IMR-90 (cell line): ENCODE results near the gene SMYD1. TPM values are rescaled to one million over a fixed set of nuclear protein-coding genes. Genes with fewer than 3 reads are reported as not detected.

Experiments
- ATAC-seq: fragments of 200-7000 bp; cut with Tn5 transposase; 2 replicates; pipeline ENCODE4 v1.9.1; 2020; ENCODE audit warnings: low read depth, mild to moderate bottlenecking, moderate library complexity
- BruUV-seq: library from RNA; stranded (reverse); fragments of 400-500 nt; replicated peaks from 2 replicates; lab custom pipeline; 2021; lab: Mats Ljungman, UMichigan
- CTCF ChIA-PET: fragments of 300-600 bp; formaldehyde crosslinking; extraction: SDS; loops from one replicate; lab custom pipeline; 2021; ENCODE audit warnings: antibody characterized with exemption; lab: Yijun Ruan, JAX
- POLR2A ChIA-PET: fragments of 300-600 bp; sonication (Branson Sonifier 250); formaldehyde crosslinking; loops from one replicate; lab custom pipeline; 2022; ENCODE audit warnings: antibody characterized with exemption; ENCODE audit not compliant: unreplicated experiment; lab: Charles Lee
- DNase-seq: peaks from one replicate; pipeline ENCODE4 v3.0.0; 2013
- H2AFZ ChIP-seq: replicated peaks from 2 replicates; pipeline ENCODE3; 2013; ENCODE audit warnings: low read length, mild to moderate bottlenecking; ENCODE audit not compliant: poor library complexity
- H2AK5ac ChIP-seq: 2 replicates; pipeline ENCODE4 v1.6.1; 2013; ENCODE audit warnings: low read depth, low read length, inconsistent platforms
- H2AK9ac ChIP-seq: replicated peaks from 2 replicates; pipeline ENCODE3; 2013; ENCODE audit warnings: mild to moderate bottlenecking, low read depth, low read length, moderate library complexity; ENCODE audit not compliant: poor library complexity
- H2BK120ac ChIP-seq: 2 replicates; pipeline ENCODE4 v1.6.1; 2013; ENCODE audit warnings: low read depth, low read length, inconsistent platforms
- H2BK15ac ChIP-seq: 3 replicates; pipeline ENCODE4 v1.6.1; 2013; ENCODE audit warnings: low read depth, low read length, inconsistent platforms
- H2BK20ac ChIP-seq: 2 replicates; pipeline ENCODE4 v1.6.1; 2013; ENCODE audit warnings: low read depth, mild to moderate bottlenecking, inconsistent platforms, low read length, moderate library complexity
- H2BK5ac ChIP-seq: 2 replicates; pipeline ENCODE4 v1.6.1; 2013; ENCODE audit warnings: mild to moderate bottlenecking, low read depth, low read length, inconsistent platforms; ENCODE audit not compliant: poor library complexity, severe bottlenecking
- H3K14ac ChIP-seq: replicated peaks from 2 replicates; pipeline ENCODE4 v1.6.1; 2013; ENCODE audit warnings: low read depth, low read length, inconsistent platforms
- H3K18ac ChIP-seq: 2 replicates; pipeline ENCODE4 v1.6.1; 2013; ENCODE audit warnings: low read depth, low read length, control low read depth
- H3K23ac ChIP-seq: 2 replicates; pipeline ENCODE4 v1.6.1; 2013; ENCODE audit warnings: low read depth, low read length, inconsistent platforms
- H3K27ac ChIP-seq: 2 replicates; pipeline ENCODE4 v1.5.1; 2013; ENCODE audit warnings: mild to moderate bottlenecking, control low read depth, low read length; ENCODE audit not compliant: insufficient read depth
- H3K27me3 ChIP-seq: 2 replicates; pipeline ENCODE4 v1.6.1; 2013; ENCODE audit warnings: low read length; ENCODE audit not compliant: control insufficient read depth, insufficient read depth
- H3K36me3 ChIP-seq: 2 replicates; pipeline ENCODE4 v1.6.1; 2013; ENCODE audit warnings: low read length, mixed read lengths; ENCODE audit not compliant: control insufficient read depth, insufficient read depth
- H3K4ac ChIP-seq: 2 replicates; pipeline ENCODE4 v1.6.1; 2013; ENCODE audit warnings: low read depth, low read length, inconsistent platforms
- H3K4me1 ChIP-seq: 2 replicates; pipeline ENCODE4 v1.6.1; 2013; ENCODE audit warnings: low read length, mixed read lengths; ENCODE audit not compliant: control insufficient read depth, insufficient read depth
- H3K4me2 ChIP-seq: 2 replicates; pipeline ENCODE4 v1.6.1; 2013; ENCODE audit warnings: low read depth, mild to moderate bottlenecking, control low read depth, low read length, moderate library complexity
- H3K4me3 ChIP-seq: 2 replicates; pipeline ENCODE4 v1.5.1; 2013; ENCODE audit warnings: low read depth, mild to moderate bottlenecking, control low read depth, low read length, moderate library complexity; ENCODE audit not compliant: insufficient read depth
- H3K56ac ChIP-seq: 2 replicates; pipeline ENCODE4 v1.6.1; 2013; ENCODE audit warnings: low read length, inconsistent platforms; ENCODE audit not compliant: insufficient read depth; ENCODE audit errors: extremely low read depth
- H3K79me1 ChIP-seq, 2 experiments: 2 replicates each; pipeline ENCODE4 v1.6.1; 2013; ENCODE audit warnings: low read length in 2 of 2, inconsistent platforms in 1 of 2, low read depth in 1 of 2
- H3K9ac ChIP-seq: 2 replicates; pipeline ENCODE4 v1.6.1; 2013; ENCODE audit warnings: low read depth, low read length, control low read depth
- H3K9me1 ChIP-seq: 2 replicates; pipeline ENCODE4 v1.6.1; 2013; ENCODE audit warnings: low read length, inconsistent platforms; ENCODE audit not compliant: insufficient read depth
- H3K9me3 ChIP-seq: 2 replicates; pipeline ENCODE4 v1.6.1; 2013; ENCODE audit warnings: low read length; ENCODE audit not compliant: control insufficient read depth, insufficient read depth
- H4K20me1 ChIP-seq: 2 replicates; pipeline ENCODE4 v1.6.1; 2013; ENCODE audit warnings: low read length, inconsistent platforms; ENCODE audit not compliant: insufficient read depth
- H4K5ac ChIP-seq: 2 replicates; pipeline ENCODE4 v1.6.1; 2013; ENCODE audit warnings: mild to moderate bottlenecking, low read depth, low read length, control low read depth
- H4K8ac ChIP-seq, 2 experiments: 2 replicates each; pipeline ENCODE4 v1.6.1; 2013; ENCODE audit warnings: low read depth in 2 of 2, low read length in 2 of 2, control low read depth in 1 of 2, inconsistent platforms in 1 of 2
- H4K91ac ChIP-seq: 2 replicates; pipeline ENCODE4 v1.6.1; 2013; ENCODE audit warnings: low read depth, low read length, inconsistent platforms; ENCODE audit not compliant: insufficient read depth
- CEBPB ChIP-seq: IDR thresholded peaks from 2 replicates; pipeline ENCODE4 v1.6.1; 2012; ENCODE audit warnings: low read depth, low read length, improper control_type of control experiment
- CHD1 ChIP-seq: IDR thresholded peaks from 2 replicates; pipeline ENCODE4 v1.6.1; 2012; ENCODE audit warnings: low read depth, low read length, improper control_type of control experiment
- FOS ChIP-seq: fragments of 150-350 bp; IDR thresholded peaks from 2 replicates; pipeline ENCODE4 v1.6.1; 2016; ENCODE audit warnings: low read depth, low read length
- MAFK ChIP-seq: IDR thresholded peaks from 2 replicates; pipeline ENCODE4 v1.6.1; 2012; ENCODE audit warnings: low read depth, low read length, improper control_type of control experiment
- MAZ ChIP-seq: IDR thresholded peaks from 2 replicates; pipeline ENCODE4 v1.6.1; 2012; ENCODE audit warnings: low read depth, mild to moderate bottlenecking, low read length, improper control_type of control experiment, moderate library complexity, borderline replicate concordance
- MXI1 ChIP-seq: IDR thresholded peaks from 2 replicates; pipeline ENCODE4 v1.6.1; 2012; ENCODE audit warnings: low read depth, mild to moderate bottlenecking, low read length, moderate library complexity, borderline replicate concordance
- NFE2L2 ChIP-seq: fragments of 150-350 bp; IDR thresholded peaks from 2 replicates; pipeline ENCODE4 v1.6.1; 2016; ENCODE audit warnings: low read depth, mild to moderate bottlenecking, low read length
- RFX5 ChIP-seq: IDR thresholded peaks from 2 replicates; pipeline ENCODE4 v1.8.0; 2012; ENCODE audit warnings: low read depth, mild to moderate bottlenecking, low read length, moderate library complexity
- SMC3 ChIP-seq: fragments of 150-350 bp; IDR thresholded peaks from 2 replicates; pipeline ENCODE4 v1.6.1; 2016; ENCODE audit warnings: low read depth, mild to moderate bottlenecking, antibody characterized with exemption, low read length, moderate library complexity
- WGBS, 2 experiments: methylation state at CpG; one replicate each; pipeline versions ENCODE4 v1.1.5 to v1.1.7; 2013; ENCODE audit warnings: missing lambda C conversion rate in 2 of 2; ENCODE audit not compliant: insufficient read length in 1 of 2; ENCODE audit errors: extremely low coverage in 2 of 2; 5-methylcytosine and 5-hydroxymethylcytosine counted together
- dilution Hi-C: fragments of 300-500 bp; cut with HindIII; formaldehyde crosslinking; loops from one replicate; pipeline ENCODE4 v1.14.3; 2018; ENCODE audit warnings: low sequenced_read_pairs; ENCODE audit not compliant: unreplicated experiment
- in situ Hi-C: fragments of 300-500 bp; cut with MboI; formaldehyde crosslinking; loops from 3 replicates; pipeline ENCODE4 v1.14.3; 2019; ENCODE audit warnings: low sequenced_read_pairs, inconsistent platforms, mixed read lengths
- intact Hi-C: fragments of 100-400 bp; cut with micrococcal nuclease; formaldehyde crosslinking; loops from 2 replicates; pipeline ENCODE4 v1.10.0; 2022
- polyA plus RNA-seq, 3 experiments: library from polyadenylated mRNA; depleted of rRNA; stranded (reverse); fragments of >200 nt; gene quantifications; 2 replicates each; pipeline ENCODE4 v1.2.3, GENCODE V29; 2012; ENCODE audit warnings: low replicate concordance in 1 of 3
- total RNA-seq: library from RNA; depleted of rRNA; stranded (reverse); fragments of >200 nt; gene quantifications from 2 replicates; pipeline ENCODE4 v1.2.3, GENCODE V29; 2012
- TF ChIP-seq, protein P1 (sequence below): fragments of 150-350 bp; IDR thresholded peaks from 2 replicates; pipeline ENCODE4 v1.6.1; 2017; ENCODE audit warnings: mild to moderate bottlenecking, antibody characterized with exemption, low read length, low read depth
- TF ChIP-seq, protein P2 (sequence below): conservative IDR thresholded peaks from 2 replicates; pipeline ENCODE4 v1.5.1; 2012; ENCODE audit warnings: mild to moderate bottlenecking, low read depth, low read length, improper control_type of control experiment
- TF ChIP-seq, protein P3 (sequence below): fragments of 150-350 bp; IDR thresholded peaks from 2 replicates; pipeline ENCODE4 v1.6.1; 2016; ENCODE audit warnings: low read depth, mild to moderate bottlenecking, low read length, moderate library complexity, borderline replicate concordance

SMYD1 gene
- total and polyA plus RNA-seq, 2 of the 4 experiments (the other 2 are of a cell fraction) = not detected

DNA sequence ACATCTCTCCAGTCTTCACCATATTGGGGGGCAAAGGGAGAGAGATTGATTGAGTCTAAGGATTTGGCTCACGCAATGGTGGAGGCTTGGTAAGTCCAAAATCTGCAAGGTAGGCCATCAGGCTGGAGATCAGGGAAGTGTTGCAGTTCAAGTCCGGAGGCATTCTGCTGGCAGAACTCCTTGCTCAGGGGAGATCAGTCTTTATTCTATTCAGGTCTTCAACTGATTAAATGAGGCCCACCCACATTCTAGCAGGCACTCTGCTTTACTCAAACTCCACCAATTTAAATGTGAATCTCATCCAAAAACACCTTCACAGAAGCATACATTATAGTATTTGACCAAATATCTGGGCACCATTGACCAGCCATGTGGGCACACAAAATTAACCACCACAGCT, 21.4 kb downstream of the SMYD1 start:
- H3K4me1 ChIP-seq = no peaks in the 10 kb centered on the region
- ChIA-PET POLR2A (no interaction called here), CTCF (no interaction called here)
- H3K36me3 ChIP-seq = no peaks in the 10 kb centered on the region
- no peak overlapping the region for H3K9ac ChIP-seq
- H4K20me1 ChIP-seq = no peaks in the 10 kb centered on the region
- H3K18ac ChIP-seq = no peak overlapping the region
- BruUV-seq = no TSS peak
- H4K5ac ChIP-seq = no peak overlapping the region
- TF ChIP-seq CEBPB = no peak
- no peak for TF ChIP-seq RFX5
- TF ChIP-seq MXI1 = no peak
- TF ChIP-seq, protein P1, sequence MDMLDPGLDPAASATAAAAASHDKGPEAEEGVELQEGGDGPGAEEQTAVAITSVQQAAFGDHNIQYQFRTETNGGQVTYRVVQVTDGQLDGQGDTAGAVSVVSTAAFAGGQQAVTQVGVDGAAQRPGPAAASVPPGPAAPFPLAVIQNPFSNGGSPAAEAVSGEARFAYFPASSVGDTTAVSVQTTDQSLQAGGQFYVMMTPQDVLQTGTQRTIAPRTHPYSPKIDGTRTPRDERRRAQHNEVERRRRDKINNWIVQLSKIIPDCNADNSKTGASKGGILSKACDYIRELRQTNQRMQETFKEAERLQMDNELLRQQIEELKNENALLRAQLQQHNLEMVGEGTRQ = no peak
- TF ChIP-seq NFE2L2 = no peak
- TF ChIP-seq MAFK = no peak
- TF ChIP-seq CHD1 = no peak
- no peak for TF ChIP-seq MAZ
- TF ChIP-seq, protein P2, sequence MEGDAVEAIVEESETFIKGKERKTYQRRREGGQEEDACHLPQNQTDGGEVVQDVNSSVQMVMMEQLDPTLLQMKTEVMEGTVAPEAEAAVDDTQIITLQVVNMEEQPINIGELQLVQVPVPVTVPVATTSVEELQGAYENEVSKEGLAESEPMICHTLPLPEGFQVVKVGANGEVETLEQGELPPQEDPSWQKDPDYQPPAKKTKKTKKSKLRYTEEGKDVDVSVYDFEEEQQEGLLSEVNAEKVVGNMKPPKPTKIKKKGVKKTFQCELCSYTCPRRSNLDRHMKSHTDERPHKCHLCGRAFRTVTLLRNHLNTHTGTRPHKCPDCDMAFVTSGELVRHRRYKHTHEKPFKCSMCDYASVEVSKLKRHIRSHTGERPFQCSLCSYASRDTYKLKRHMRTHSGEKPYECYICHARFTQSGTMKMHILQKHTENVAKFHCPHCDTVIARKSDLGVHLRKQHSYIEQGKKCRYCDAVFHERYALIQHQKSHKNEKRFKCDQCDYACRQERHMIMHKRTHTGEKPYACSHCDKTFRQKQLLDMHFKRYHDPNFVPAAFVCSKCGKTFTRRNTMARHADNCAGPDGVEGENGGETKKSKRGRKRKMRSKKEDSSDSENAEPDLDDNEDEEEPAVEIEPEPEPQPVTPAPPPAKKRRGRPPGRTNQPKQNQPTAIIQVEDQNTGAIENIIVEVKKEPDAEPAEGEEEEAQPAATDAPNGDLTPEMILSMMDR = no peak
- TF ChIP-seq SMC3 = no peak
- TF ChIP-seq, protein P3, sequence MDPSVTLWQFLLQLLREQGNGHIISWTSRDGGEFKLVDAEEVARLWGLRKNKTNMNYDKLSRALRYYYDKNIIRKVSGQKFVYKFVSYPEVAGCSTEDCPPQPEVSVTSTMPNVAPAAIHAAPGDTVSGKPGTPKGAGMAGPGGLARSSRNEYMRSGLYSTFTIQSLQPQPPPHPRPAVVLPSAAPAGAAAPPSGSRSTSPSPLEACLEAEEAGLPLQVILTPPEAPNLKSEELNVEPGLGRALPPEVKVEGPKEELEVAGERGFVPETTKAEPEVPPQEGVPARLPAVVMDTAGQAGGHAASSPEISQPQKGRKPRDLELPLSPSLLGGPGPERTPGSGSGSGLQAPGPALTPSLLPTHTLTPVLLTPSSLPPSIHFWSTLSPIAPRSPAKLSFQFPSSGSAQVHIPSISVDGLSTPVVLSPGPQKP = no peak
- TF ChIP-seq FOS = no peak
- no peak overlapping the region for H2AK9ac ChIP-seq
- H3K27me3 ChIP-seq = peaks cover 10% of the 10 kb centered on the region
- H2BK15ac ChIP-seq = no peak overlapping the region
- H3K56ac ChIP-seq = no peak overlapping the region
- no peak overlapping the region for H2BK120ac ChIP-seq
- H3K23ac ChIP-seq = no peak overlapping the region
- no peaks in the 10 kb centered on the region for H3K79me1 ChIP-seq
- no peaks in the 10 kb centered on the region for H3K9me3 ChIP-seq
- ATAC-seq (no peak), DNase-seq (no peak)
- H3K4me2 ChIP-seq = no peak overlapping the region
- intact Hi-C loops = no loop called here
- H2BK5ac ChIP-seq = no peak overlapping the region
- no peak overlapping the region for H3K4me3 ChIP-seq
- no peaks in the 10 kb centered on the region for H3K9me1 ChIP-seq
- in situ Hi-C loops = no loop called here
- no peak overlapping the region for H4K8ac ChIP-seq
- dilution Hi-C loops = no loop called here
- H2BK20ac ChIP-seq = no peak overlapping the region
- H2AFZ ChIP-seq = no peak overlapping the region
- no peak overlapping the region for H4K91ac ChIP-seq
- no peak overlapping the region for H3K27ac ChIP-seq
- H3K14ac ChIP-seq = no peak overlapping the region
- no CpG with 5 or more reads among the region's 2 CpGs for WGBS, 2 experiments
- no peak overlapping the region for H3K4ac ChIP-seq
- no peak overlapping the region for H2AK5ac ChIP-seq
